HG03442 (cell line): ENCODE measurements around the gene NSG1.
"Not testable (repeated sequence)": the region's sequence is repeated elsewhere in the genome, so short reads cannot be mapped to it uniquely, and the experiment has no call there.

Source experiments
- ATAC-seq: cut with Tn5 transposase; IDR thresholded peaks from one replicate; pipeline ENCODE4 v1.9.1; 2021; ENCODE audit warnings: mild to moderate bottlenecking, moderate library complexity; ENCODE audit not compliant: unreplicated experiment

NSG1 gene

DNA sequence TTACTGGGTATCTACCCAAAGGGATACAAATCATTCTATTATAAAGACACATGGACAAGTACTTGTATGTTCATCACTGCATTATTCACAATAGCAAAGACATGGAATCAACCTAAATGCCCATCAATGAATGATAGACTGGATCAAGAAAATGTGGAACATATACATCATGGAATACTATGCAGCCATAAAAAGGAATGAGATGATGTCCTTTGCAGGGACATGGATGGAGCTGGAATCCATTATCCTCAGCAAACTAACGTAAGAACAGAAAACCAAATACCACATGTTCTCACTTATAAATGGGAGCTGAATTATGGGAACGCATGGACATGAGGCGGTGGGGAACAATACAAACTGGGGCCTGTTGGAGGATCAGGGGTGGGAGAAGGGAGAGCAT lies 78.3 kb downstream of the NSG1 start:
- not testable (repeated sequence) for ATAC-seq
